NCI-H1436 treated with DMSO at 0.1 percent for 48 hours (cell line): ENCODE measurements around the gene CHSY1.

Experiments used
- DNase-seq: peaks from one replicate; lab custom pipeline; 2025; lab: John Stamatoyannopoulos, UW

The CHSY1 gene

DNA sequence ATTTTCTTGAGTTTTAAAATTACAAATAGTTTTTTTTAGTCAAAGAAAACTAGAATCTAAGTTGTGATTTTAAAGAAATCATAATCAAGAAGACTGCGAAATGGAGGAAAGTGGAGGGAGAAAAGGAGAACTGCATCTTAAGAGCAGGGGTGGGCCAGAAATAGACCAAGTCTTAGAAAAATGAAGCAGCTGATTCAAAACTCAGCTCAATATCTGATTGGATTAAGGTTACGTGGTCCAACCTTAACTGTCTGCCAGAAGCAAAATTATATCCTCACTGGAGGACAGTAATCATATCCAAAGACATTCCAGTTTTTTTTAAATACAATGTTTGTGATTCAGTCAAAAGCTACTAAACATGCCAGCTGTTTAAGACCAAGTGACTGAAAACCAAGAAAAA is 41.4 kb downstream of the CHSY1 start:
- DNase-seq = no peak

- no peak for DNase-seq
These were observed 41.8 kb downstream of the CHSY1 start for GRCh38 chr15:101210058-101210457.

DNA sequence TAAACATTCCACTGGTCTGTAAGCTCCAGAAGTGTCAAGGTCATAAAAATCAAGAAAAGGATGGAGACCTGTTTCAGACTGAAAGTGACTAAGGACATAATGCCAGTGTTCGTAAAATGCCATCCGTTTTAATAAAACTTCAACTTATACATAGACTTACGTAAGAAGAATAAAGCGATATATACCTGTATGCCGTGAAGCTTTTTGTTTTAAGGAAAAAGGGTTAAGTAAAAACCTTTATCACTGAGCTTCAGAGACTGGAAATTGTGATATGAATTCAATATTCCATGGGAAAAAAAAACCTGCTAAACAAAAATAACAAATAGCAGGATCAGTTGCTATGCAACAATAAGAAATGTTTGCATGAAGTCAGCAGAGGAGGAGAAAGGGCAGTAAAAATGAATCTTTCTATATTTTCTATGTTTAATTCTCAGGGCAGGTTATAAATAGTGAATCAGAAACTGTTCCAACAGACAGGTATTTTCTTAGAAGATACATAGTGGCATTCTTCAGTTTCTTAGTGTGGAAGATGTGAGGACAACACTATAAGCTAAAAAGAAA is 42.5 kb downstream of the CHSY1 start:
- no peak for DNase-seq

DNA sequence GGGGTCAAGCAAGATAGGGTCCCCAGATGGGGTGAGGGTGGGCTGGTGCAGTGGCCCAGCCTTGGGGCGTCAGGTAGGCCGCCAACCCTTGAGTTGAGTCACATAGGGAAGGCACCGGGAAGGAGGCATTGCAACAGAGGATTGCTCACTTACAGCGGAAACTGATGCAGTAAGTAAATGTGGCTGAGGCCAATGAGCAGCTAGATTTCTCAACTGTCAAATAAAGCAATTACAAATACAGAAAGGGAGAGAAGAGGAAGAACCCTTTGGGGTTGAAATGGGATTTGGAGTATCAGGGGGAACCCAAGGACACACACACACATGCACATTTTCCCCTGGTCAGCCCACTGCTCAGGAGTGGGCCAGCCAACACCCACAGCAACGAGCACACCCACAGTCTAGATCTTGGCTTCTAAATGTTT is 44.0 kb downstream of the CHSY1 start:
- DNase-seq = no peak

DNA sequence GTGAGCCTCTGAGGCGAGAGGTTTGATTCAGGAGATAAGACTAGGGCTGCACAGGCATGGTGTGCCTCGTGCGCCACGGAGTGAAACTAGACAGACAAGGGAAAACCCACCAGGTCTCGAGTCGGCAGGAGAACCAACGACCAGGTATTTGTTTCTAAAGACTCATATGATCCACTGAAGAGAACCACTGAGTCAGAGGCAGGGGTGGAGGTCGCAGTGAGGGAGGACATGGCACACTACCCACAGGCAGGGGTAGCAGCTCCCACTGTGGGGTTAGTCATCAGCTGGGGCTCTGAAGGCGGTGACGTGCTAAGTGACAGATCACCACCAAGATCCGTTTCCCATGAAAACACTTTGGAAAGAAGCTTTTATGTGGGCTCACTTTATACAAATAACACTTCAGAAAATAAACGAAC is 45.7 kb downstream of the CHSY1 start:
- DNase-seq = no peak

DNA sequence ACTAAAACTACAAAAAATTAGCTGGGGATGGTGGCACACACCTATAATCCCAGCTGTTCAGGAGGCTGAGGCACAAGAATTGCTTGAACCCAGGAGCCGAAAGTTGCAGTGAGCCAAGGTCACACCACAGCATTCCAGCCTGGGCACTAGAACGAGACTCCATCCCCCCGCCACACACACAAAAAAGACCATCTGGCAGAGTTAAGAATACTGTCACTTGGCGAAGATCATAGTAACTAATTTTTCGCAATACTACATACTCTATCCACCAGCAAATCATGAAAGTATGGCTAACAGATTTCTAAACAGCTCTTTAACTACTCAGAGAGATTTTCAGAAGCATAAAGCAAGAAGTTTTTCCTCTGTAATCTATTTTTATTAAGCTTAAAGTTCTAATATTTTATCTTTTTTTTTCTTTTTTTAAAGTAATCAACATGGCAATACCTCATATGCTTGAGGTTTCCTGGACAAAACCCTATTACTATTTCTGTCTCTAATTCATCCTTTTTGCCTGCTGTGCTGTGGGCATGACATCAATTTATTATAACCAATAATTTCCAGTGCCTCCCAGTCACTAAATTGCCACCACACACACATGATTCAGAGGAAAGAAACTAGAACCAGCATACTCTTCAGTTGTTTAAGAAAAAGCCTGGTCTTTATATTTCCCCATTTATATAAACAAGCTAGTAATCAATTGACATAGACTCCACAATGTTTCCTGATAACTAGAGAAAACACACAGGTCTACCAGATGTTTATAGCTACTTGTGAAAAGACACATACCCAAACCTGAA is 46.9 kb downstream of the CHSY1 start:
- DNase-seq = no peak

- no peak for DNase-seq
These were observed 48.1 kb downstream of the CHSY1 start for GRCh38 chr15:101203607-101204189.

DNA sequence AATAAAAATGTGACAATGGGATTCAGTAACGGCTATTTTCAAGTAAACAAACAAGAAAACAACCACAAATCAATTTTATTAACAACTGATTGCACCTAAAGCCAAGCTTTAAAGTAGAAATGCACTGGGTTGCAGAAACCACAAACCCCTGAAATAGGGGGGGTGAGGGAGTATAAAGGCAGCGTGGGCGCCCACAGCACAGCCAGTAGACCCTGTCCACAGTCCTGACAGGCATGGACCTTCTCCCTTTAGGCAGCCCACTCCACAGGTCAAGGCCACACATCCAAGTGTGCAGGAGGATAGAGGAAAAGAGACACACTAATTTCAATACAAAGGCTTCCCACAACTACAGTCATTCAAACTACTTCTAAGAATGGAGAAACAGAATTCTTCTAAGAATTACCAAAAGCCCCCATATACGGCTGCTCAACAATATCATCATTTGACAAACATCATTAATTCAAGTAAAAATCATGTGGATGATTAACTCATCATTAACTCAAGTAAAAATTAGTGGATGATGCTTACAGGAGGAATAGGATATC is 48.7 kb downstream of the CHSY1 start:
- no peak for DNase-seq

GRCh38 chr15:101201411-101202174 is 50.3 kb downstream of the CHSY1 start:
- DNase-seq = no peak

GRCh38 chr15:101200181-101200580 is 51.7 kb downstream of the CHSY1 start:
- no peak for DNase-seq

- DNase-seq = no peak
These were observed 53.0 kb downstream of the CHSY1 start for GRCh38 chr15:101198800-101199199.

DNA sequence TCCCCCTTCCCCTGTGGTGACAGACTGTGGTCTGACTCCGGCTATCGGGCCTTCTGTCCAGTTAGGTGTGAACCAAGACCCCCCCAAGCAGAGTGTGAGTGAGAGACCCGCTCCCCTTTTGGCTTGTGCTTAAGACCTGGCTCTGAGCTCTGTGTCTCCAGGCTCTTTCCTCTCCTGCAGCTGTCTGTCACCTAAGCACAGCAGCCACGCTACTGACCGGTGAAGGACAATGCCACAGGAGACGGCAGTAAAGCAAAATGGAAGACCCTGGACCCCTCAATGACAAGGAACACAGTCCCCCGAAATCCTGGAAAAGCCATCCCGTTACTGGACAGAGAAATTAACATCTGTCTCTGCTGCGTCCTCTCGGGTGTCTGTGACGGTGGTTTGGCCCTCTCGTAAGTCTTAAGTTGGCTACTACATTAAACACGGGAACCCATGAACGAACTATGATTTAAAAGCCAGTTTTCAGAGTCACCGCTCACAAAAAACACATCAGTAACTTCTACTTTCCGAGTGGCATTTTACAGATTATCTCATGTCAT is 53.7 kb downstream of the CHSY1 start:
- no peak for DNase-seq

- DNase-seq = no peak
These were observed 57.2 kb downstream of the CHSY1 start for GRCh38 chr15:101194546-101195125.

DNA sequence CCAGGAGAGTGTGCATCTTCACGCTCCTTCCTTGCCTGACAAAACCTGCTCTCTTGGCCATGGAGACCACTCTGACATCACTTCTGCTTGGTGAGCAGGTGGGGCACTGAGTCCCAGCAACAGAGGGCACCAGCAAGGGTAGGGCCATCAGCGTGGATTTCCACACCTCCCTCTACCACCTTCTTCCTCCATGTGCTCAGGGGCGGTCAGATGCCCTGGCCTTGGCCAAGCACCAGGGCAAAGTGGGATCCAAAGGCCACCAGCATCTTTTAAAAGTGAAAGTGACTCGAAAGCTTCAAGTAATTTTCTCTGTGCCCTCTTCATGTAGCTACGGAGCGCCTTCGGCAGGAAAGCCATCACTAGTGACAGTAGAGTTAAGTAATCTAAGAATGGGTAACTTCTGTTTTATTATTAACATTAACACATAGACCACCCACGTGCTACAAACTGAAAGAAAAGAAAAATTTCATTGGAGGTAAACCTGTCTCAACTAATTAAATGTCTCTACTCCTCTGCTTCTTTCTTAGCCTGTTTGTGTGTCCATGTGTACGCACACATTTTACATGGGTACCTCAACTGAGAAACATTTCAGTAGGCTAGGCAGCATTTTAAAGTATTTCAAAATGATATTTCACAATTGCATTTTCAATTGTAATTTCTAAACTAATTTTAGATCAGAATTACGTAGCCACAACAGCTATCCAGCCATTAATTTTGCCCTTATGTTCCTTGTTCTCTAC is 57.9 kb downstream of the CHSY1 start:
- DNase-seq = no peak

DNA sequence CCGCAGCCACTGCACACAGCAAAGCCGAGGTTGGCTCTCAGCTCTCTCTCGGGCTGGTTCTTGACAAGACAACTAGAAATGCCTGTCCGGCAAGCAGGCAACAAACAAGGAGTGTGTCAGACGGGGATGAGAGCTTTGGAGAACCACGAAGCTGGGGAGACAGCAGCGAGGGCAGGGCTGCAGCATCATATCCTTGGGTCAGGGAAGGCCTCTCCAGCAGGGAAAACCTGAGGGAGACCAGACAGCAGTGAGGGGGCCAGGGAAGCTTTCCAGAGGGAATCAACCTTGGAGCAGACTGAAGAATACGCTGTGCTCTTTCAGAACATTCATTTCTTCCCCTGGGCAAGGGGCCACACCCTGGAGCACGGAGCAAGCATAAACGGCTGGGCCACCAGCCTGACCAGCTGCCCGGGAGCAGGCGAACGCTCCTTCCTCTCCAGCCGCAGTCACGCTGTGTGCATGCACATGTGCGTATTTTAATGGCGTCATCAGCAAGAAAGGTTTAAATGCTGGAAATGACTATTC is 58.7 kb downstream of the CHSY1 start:
- DNase-seq = no peak

DNA sequence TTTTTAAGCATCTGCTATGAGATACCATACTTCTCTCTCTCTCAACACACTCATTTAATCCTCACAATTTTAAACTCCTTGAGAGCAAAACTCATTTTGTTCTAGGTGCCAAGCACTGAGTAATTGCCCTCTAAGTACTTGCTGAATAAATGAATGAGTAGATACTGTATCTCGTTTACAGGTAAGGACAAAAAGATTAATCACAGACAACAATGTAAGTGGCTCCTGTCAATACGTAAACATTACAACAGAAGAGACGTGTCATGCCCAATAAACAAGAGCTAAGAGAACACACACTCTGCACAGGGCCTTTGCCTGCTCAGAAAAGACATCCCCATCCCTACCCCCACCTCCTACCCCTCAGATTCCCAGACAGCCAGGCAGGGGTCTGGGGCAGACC is 59.8 kb downstream of the CHSY1 start:
- no peak for DNase-seq

DNA sequence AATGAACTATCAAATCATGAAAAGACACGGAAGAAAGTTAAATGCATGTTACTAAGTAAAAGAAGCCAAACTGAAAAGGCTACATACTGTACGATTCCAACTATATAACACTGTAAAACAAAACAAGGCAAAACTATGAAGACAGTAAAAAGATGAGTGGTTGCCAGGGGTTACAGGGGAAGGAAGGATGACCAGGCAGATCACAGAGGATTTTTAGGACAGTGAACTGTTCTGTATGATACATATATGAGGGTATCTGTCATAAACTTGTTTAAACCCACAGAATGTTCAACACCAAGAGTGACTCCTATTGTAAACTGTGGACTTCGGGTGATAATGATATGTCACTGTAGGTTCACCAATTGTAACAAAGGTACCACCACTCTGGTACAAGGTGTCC is 60.6 kb downstream of the CHSY1 start:
- no peak for DNase-seq

DNA sequence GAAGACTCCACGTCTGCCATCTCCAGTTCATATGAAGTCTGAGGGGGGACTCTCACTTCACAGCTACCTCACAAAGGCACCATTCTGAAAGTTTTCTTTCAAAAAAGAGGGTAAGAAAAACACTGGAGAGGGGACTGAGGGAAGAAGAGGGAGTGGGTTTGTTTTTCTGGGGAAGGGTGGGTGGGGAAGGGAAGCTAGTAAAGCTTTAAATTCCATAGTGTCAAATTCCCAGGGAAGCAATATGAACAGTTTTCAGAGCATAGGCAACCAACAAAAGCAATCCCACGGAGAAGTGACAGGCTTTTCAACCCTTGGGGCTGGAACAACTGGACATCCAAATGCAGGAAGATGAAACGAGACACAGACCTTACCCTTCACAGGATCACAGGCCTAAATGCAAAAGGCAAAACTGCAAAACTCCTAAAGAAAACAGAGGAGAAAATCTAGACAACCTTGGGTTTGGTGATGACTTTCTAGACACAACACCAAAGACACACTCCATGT is 61.7 kb downstream of the CHSY1 start:
- no peak for DNase-seq

- DNase-seq = no peak
These were observed 62.3 kb downstream of the CHSY1 start for GRCh38 chr15:101189409-101190091.
